Epithelial cell of esophagus (primary cell): ENCODE data around the gene OR1F1.
A peak's percentile ranks its signal among the peaks of the same experiment; 100 is the strongest.
"Not testable (repeated sequence)": the region's sequence is repeated elsewhere in the genome, so short reads cannot be mapped to it uniquely, and the experiment has no call there.

Source experiments
- DNase-seq: peaks from one replicate; pipeline ENCODE4 v3.0.0; 2010; ENCODE audit warnings: low read depth
- H3K4me3 ChIP-seq: 2 replicates; pipeline ENCODE4 v1.5.1; 2011; ENCODE audit warnings: mild to moderate bottlenecking, low read length, control low read depth
- TF ChIP-seq, protein P1 (sequence below): IDR thresholded peaks from 2 replicates; pipeline ENCODE4 v1.5.1; 2011; ENCODE audit warnings: low read depth, mild to moderate bottlenecking, low read length, control low read depth, inconsistent platforms; ENCODE audit not compliant: insufficient read depth; ENCODE audit errors: missing control alignments

The OR1F1 gene

DNA sequence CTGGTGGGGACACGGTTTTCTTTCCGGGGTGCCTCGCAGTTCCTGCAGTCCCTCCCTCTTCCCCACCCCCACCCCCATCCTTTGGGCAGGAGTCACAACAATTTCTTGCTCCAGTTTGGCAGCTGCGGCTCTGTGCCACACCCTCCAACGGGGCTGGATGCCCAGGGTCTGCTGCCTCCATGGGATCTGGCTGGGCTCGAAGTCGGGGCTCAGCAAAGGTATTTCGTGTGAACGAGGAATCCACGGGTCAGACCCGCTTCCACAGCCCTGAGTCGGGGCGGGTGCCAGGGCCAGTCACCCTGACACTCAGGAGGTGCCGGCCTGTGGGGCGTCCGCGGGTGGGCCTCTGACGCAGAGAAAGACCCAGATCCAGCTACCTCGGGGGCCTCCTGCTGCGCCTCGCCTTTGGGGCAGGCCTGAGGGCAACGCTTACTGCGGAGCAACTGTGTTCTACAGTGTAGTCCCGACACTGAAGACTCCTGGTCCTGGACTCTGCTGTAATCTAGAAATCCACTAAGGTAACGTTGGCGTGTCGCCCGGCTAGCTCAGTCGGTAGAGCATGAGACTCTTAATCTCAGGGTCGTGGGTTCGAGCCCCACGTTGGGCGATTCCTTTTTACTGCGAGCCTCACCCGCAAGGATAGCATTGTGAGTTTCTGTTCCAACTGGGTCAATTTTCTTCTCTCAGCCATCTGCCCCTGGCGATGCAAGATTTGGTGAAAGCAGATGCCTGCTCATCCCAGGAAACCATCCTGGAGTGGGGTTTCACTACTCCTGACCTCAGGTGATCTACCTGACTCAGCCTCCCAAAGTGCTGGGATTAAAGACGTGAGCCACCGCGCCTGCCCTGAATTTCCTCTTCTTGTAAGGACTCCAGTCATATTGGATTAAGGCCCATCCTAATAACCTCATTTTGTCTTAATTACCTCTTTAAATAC is 12.6 kb upstream of the OR1F1 start:
- peak overlapping the region; percentile 4 for H3K4me3 ChIP-seq
- TF ChIP-seq, protein P1, sequence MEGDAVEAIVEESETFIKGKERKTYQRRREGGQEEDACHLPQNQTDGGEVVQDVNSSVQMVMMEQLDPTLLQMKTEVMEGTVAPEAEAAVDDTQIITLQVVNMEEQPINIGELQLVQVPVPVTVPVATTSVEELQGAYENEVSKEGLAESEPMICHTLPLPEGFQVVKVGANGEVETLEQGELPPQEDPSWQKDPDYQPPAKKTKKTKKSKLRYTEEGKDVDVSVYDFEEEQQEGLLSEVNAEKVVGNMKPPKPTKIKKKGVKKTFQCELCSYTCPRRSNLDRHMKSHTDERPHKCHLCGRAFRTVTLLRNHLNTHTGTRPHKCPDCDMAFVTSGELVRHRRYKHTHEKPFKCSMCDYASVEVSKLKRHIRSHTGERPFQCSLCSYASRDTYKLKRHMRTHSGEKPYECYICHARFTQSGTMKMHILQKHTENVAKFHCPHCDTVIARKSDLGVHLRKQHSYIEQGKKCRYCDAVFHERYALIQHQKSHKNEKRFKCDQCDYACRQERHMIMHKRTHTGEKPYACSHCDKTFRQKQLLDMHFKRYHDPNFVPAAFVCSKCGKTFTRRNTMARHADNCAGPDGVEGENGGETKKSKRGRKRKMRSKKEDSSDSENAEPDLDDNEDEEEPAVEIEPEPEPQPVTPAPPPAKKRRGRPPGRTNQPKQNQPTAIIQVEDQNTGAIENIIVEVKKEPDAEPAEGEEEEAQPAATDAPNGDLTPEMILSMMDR, result no peak
- DNase-seq, result peak; percentile 70

DNA sequence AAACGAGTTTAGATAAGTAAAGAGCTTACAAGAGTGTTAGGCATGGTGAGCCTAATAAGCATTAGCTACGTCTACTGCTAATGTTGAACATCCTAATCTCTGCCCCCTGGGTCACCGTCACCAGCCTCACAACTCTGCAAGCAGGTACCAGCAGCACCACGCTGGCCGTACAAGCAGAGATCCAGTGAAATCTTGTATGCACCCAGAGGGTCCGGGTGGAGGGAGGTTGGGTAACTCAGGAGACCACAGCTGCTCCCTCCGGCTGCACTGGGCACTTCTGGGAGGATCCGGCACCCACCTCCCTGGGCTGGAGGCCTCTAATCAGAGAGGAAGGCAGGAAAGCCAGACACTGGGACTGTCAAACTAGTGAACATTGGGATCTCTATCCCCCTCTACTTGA is 8.4 kb upstream of the OR1F1 start:
- no peak overlapping the region for H3K4me3 ChIP-seq
- TF ChIP-seq, protein P1, result no peak
- no peak for DNase-seq

DNA sequence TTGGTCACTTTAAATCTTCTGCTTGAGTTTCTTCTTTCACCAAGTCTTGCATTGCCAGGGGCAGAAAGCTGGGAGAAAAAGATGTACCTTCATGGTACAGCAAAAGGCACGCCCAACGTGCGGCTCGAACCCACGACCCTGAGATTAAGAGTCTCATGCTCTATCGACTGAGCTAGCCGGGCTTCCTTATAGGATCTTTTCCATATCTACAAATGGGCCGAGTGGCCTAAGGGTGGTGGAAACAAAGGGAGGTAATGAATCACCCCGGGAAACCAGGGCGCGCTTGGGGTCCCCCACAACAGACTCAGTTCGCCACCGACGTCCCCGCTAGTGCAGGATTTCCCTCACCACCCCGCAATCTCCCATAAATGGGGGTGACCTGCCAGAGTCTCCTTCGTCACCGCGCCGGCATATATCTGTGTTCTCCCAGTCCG is 7.5 kb upstream of the OR1F1 start:
- TF ChIP-seq, protein P1, result no peak
- DNase-seq, result peak; percentile 50
- H3K4me3 ChIP-seq, result no peak overlapping the region

DNA sequence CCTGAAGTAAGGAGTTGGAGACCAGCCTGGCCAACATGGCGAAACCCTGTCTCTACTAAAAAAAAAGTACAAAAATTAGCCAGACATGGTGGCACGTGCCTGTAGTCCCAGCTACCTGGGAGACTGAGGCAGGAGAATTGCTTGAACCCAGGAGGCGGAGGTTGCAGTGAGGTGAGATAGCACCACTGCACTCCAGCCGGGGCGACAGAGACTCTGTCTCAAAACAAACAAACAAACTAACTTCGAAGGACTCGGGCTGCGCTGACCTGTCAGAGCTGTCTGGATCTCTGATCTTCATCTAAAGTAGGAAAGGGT is 5.8 kb upstream of the OR1F1 start:
- not testable (repeated sequence) for DNase-seq, H3K4me3 ChIP-seq

DNA sequence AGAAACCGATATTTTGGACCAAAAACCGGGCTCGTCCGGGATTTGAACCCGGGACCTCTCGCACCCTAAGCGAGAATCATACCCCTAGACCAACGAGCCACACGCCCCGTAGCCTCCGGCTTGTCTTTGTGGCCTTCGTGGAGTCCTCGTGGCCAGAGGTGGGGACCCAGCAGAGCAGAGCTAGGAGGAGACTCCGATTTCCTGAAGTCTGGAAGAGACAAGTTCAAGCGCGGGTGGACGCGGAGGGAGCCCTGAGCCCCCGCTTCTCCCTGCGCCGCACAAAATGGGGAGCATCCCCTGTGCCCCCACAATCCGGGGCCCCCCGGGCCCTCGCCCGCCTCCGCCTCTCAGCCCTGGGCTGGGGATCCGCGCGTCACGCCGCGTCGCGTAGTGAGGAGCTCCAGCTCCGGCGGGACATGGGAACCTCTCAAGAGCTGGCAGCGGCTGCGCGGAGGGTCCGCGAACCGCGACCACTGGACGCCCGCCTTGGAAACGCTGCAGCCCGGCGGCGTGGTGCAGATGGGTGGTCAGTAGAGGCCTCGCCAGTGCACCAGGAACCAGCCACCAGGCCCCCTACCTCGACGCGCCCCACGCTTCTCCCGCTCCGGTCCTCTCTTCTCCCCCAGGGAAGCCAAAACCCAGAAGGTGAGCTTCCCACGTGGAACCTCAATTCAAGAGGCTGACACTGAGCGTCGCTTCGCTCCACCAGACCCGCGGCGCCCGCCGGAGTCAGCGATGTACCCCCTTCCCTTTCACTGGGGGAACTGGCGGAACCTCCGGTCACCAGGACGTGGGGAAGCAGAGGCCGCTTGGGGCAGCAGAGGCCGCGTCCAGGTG is 5.2 kb upstream of the OR1F1 start:
- TF ChIP-seq, protein P1, result peak; percentile 9
- H3K4me3 ChIP-seq, result peak overlapping the region; percentile 58
- DNase-seq, result peak; percentile 66

DNA sequence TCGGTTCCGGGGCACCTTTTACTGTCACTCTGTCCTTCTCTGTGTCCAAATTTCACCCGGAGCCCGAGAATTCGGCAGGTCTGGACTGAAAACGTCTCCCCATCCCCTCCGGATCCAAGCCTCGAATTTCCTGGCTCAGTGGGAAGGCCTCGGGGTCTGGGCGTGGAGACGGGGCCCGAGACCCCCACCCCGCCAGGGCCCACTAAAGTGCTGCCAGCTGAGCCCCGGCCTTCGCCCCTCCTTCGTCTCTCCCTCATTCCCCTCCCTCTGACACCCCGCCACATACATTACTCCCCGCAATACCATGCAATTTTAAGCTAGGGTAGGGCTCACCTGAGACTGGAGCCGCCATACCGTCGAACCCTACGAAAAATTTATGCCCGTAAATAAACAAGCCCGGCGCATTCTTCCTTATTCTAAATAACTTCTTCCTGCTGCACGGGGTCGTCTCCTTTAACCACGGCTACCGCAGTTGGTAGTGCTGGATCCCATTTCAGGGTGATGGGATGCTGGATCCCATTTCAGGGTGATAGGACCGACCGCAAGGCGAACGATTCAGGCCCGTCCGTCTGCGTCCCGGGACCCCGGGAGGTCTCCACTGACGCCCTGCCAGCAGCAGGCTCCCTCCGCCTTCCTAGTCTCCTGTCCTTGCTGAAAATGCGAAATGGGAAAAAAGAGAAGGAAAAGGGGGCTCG is 4.4 kb upstream of the OR1F1 start:
- peak overlapping the region; percentile 58 for H3K4me3 ChIP-seq
- no peak for DNase-seq
- TF ChIP-seq, protein P1, result no peak
